HG03469 (cell line): ENCODE results near the gene PJVK.

Source experiments
- ATAC-seq: cut with Tn5 transposase; IDR thresholded peaks from one replicate; pipeline ENCODE4 v1.9.1; 2021; ENCODE audit warnings: mild to moderate bottlenecking, moderate library complexity, moderate number of reproducible peaks; ENCODE audit not compliant: unreplicated experiment

PJVK gene

DNA sequence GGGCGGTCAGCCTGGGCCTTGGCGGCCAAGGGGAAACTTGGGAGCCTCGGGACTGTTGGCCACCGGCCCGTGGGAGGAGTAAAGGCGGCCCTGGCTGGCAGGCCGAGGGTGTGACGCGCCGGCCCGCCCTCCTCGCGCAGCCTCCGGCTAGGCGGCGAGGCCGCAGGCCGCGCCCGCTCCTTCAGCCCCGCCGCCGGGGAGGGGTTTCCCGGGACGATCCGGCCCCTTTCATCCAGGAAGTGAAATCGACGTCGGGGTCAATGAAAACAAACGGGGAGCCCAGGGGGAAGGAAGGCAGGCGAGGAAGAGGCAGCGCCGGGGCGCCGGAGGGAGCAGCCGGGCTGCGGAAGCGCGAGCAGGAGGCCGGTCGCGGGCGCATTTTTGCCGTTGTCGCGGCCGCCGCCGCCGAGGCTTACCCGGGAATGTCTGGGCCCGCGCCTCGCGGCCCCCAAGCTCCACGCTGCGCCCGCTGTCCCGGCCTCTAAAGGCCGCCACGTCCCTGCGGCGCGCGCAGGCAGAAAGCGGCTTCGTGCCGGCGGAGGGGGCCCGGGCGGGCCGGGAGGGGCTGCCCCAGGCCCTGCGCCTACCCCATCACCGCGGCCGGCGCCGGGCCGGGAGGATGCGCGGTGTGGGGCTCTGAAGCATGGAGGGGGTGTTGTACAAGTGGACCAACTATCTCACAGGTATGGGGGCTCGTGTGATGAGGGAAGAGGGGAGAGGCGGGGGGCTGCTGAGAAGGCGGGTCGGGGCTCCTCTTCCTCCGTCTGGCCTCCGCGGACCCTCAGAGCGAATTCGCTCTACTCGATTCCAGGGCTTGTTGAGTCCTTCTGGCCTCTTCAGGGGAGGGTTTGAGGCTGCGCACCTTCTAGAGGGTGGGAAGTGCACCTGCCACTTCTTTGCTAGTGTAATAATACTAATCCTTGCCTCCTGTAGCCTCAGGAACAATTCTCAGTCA, 29.3 kb downstream of the PJVK start, which contains the start of gene PLEKHA3:
PLEKHA3 (plus strand) TSS at position 231 of the 955 bp plus-strand sequence; CDS start at position 644, 413 bp downstream.
- peak; percentile 43 for ATAC-seq

DNA sequence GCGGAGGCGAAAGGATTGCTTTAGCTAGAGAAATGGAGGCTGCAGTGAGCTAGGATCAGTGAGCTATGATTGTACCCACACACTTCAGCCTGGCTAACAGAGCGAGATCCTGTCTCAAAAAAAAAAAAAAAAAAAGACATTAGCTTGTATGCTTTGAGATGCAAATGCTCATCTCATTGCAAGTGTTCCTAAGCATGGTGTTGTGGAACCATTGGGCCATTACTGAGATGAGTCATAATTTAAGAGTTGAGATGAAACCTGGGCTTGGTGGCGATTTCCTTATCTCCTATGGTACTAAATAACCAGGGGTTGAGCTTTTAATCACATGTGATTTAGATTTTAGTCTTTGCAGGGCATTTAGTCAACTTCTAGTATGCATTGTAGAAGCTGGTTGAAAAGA, 31.3 kb downstream of the PJVK start:
- peak; percentile 38 for ATAC-seq

DNA sequence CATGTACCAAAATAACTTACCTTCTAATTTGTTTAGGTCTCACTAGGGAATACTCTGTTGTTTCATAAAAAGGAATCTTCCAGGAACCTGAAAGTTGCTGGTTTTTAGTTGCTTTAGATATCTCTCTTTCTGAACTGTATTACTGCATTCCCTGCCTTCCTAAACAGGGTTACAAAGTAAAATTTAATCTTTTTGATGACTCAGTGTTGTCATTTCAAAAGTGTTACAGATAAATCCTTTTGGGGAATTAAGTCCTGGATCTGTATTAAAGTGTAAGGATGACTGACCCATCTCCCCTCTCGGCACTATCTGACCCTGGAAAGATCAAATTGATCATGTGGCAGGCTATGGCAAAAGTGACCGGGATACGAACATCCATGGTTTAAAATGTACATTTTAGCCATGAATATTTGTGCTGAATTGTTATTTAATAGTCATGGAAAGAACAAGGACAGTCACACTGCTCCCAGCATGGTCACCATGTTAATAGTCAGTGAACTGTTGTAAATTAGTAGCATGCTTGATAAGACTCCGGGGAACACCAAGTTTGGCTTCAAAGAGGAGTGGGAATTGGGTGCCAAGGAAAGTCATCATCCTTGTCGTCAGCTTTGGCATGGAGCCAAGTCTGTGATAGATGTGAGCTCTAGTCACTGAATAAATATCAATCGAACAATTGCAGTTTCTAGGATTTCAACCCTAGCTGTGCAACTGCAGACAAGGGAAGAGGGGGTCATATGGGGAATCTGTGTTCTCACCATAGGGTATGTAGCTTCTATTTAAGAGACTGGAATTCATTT, 33.3 kb downstream of the PJVK start:
- no peak for ATAC-seq

DNA sequence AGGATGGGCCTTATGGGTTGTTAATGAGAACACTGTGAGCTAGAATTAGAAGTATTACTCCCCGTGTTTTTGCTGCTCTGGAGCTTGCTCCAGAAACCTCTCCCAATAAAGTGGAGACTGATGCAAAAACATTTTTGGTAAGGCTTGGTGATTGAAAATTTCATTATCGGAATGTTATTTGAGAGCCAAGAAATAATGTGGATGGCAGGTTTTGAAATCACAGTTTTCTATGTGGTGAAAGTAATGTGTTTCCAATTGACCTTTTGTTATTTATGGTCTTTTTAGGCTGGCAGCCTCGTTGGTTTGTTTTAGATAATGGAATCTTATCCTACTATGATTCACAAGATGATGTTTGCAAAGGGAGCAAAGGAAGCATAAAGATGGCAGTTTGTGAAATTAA, 34.2 kb downstream of the PJVK start:
- no peak for ATAC-seq

DNA sequence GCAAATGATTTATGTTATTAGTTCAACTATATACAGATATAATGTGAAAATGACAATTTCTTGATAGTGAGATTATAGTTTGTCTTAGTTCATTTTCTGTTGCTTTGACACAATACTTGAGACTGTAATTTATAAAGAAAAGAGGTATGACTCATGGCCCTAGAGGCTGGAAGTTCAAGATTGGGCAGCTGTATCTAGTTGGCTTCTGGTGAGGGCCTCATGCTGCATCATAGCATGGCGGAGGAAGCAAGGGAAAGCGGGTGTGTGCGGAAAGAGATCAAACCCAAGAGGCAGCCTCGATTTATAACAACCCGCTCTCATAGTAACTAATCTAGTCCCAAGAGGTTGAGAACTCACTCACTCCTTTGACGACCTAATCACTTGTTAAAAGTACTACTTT, 40.4 kb downstream of the PJVK start:
- ATAC-seq: no peak

DNA sequence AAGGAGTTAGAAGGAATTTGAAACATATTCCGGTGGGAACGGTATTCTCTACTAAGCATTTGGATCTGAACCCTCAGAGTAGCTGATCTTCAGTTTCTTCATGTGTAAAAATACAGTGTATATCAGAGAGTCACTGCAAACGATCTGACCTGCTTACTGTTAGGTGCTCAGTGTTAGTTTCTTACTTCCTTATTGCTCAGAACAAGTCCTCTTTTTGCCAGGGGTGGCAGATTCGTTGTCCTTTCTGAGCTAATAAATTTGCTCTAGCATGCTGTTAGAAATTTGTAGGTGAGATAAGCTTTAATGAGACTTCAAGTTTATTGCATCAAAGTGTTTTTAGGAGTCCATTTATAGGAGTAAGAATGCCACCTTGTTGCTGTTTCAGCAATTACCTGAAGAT, 44.9 kb downstream of the PJVK start:
- ATAC-seq: no peak

DNA sequence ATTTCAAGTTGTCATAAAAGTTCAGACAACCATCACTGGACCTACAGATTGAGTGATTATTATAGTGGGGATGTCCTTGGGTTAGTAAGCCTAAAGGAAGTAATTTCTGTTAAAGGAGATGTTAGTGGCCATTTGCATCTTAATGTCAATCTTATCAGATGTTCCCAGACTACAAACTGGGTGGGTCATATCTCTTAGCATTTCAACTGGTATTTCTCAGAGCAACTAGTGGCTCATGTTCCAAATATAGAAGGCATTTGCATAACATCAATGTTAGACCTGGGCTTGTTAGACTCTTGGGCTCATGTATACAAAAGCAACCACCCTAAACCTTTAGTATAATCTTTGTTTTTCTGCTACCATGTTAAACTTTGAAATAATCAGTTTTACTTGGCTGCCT, 47.0 kb downstream of the PJVK start:
- peak; percentile 70 for ATAC-seq

DNA sequence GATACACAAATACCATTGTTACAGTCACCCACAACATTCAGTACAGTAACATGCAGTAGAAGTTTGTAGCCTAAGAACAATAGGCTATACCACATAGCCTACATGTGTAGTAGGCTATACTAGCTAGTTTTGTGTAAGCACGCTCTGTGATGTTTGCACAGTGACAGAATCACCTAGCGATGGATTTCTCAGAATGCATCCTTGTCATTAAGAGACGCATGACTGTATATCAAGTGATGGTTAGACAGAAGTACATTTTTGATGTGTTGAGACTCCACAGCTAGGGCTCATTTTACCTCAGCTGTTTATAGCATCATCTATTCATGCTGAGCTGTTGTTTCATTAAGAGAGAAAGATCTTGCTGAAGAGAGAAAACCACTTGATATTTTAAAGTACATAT, 48.5 kb downstream of the PJVK start:
- no peak for ATAC-seq

DNA sequence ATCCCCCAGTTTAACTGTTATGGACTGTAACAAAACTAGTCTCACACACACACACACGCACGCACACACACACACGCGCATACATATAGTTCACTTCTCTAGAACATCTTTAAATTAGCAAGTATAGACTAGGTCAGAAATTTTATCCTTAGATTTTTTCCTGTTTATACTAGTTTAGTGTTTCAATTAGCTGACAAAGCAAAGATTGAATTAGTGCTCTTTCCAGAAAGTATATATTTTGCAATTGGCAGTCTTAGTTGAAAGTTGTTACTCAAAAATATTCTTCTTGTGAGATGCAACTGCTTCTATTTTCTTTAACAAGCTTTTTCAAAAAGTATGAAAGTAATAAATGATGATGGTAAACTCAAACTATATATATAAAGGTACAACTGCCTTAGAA, 51.6 kb downstream of the PJVK start:
- ATAC-seq: no peak

DNA sequence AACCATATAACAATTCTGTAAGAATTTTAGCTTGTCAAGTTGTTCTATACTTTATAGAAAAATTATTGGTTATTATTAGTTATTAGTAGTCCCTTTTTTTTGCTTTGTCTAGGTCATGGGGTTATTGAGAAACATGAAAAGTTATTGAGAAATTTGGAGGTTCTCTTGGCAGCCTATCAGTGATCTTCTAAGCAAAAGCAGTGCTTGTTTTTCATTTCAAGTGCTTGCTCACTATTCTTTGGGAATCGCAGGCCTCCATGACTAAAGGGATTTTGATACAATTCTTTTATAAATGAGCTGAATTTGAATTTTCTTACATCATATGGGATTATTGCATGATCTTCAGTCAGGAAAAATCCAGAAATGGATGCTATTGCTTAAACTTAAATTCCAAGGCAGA, 54.9 kb downstream of the PJVK start:
- no peak for ATAC-seq

DNA sequence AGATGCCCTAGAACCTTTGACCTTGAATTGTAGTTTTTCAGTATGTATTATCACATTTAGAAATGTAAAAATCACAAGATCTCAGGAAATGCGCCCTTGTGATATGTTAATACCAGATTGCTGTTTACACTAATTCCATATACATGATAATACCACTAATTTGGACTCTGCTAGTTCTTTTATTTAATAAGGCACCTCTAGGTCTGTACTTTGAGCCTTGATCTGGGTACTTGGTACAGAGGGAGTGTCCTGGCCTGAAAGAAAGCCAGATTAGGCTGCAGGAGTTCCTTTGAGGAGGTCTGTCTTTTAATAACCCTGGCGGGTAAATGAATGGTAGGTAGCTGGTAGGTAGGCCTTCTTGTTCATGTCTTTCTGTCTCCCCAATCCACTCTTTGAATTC, 55.3 kb downstream of the PJVK start:
- ATAC-seq: no peak

DNA sequence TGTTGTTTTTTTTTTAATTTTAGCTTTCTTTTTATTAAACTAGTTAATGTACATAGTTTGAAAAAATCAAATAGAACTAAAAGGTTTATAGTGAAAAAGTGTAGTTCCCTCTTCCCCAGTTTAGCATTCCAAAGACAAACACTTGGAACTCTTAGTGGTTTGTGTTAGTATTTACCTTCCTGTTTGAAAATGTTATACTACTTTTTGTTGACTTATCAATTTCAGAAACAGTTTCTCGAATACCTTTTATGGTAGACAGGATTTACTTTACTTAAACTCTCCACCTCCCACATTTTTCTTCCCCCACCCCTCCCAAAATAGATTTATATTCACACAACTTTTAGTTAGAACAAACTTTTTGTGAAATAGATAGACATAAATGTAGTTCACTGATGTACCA, 55.8 kb downstream of the PJVK start:
- ATAC-seq: no peak

DNA sequence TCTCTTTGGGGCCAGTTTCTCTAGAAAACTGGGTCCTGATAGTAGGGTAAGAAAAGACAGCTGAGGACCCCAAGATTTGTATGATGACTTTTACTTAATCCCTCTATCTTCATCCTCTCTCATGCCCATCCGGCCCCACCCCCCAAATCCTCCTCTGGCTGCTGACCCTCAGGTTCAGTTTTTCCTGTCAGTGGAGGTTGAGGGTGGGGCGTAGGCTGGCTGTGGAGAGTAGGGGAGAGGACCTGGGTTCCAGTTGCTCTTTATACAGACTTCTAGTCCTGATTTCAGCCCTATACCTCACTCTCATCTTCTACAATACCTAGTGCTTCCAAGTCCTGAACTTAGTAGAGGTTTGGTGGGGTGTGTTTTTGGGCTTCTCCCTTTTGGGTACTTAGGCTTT, 57.5 kb downstream of the PJVK start:
- no peak for ATAC-seq

DNA sequence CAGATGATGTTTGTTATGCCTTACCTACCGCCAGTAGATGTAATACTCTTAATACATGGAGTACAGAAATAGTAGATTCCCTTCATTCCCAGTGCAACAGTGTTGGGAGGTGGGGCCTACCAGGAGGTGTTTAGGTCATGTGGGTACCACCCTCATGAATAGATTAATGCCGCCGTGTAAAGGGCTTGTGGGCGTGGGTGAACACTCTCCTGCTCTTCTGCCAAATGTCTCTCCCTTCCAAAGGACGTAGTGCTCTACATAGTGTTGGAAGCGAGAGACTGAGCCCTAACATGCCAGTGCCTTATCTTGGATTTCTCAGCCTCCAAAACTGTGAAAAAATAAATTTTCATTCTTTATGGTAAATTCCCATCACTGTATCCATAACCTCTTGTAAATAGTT, 59.2 kb downstream of the PJVK start:
- no peak for ATAC-seq
